PFSK-1 (cell line): ENCODE results near the gene FLRT1.

ENCODE experiments used
- POLR2AphosphoS5 ChIP-seq: IDR thresholded peaks from 2 replicates; pipeline ENCODE4 v1.6.1; 2012; ENCODE audit warnings: low read depth, mild to moderate bottlenecking, control low read depth, low read length, moderate library complexity
- TAF1 ChIP-seq: IDR thresholded peaks from 2 replicates; pipeline ENCODE4 v1.6.1; 2012; ENCODE audit warnings: low read length, control low read depth, borderline replicate concordance; ENCODE audit not compliant: insufficient read depth
- TF ChIP-seq, protein P1 (sequence below), 2 experiments: IDR thresholded peaks; 2 replicates each; pipeline versions ENCODE4 v1.6.1 to v1.8.0; 2011 to 2012; ENCODE audit warnings: low read depth in 2 of 2, low read length in 2 of 2, control low read depth in 1 of 2, inconsistent platforms in 1 of 2, mild to moderate bottlenecking in 1 of 2, moderate library complexity in 1 of 2; ENCODE audit not compliant: insufficient read depth in 1 of 2

DNA sequence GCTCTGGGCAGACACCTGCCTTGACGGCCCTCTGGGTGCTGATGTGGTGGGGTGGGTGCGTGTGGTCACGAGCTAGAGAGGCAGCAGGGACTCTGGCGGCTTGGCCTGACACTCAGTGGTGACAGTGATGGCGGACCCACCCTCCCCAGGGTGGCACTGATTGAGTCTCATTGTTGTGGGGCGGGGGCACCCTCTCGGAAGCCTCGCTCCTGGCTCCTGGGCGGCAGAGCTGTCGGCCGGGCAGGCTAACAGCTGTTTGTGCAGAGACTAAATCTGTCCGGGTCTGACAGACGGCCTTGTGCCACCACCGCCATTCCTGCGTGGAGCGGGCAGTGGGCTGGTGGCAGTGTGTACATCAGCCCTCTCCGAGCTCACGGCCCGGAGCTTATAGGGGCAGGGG, 15.6 kb downstream of the FLRT1 start:
- TF ChIP-seq TAF1 (no peak), POLR2AphosphoS5 (no peak)
- TF ChIP-seq, protein P1, sequence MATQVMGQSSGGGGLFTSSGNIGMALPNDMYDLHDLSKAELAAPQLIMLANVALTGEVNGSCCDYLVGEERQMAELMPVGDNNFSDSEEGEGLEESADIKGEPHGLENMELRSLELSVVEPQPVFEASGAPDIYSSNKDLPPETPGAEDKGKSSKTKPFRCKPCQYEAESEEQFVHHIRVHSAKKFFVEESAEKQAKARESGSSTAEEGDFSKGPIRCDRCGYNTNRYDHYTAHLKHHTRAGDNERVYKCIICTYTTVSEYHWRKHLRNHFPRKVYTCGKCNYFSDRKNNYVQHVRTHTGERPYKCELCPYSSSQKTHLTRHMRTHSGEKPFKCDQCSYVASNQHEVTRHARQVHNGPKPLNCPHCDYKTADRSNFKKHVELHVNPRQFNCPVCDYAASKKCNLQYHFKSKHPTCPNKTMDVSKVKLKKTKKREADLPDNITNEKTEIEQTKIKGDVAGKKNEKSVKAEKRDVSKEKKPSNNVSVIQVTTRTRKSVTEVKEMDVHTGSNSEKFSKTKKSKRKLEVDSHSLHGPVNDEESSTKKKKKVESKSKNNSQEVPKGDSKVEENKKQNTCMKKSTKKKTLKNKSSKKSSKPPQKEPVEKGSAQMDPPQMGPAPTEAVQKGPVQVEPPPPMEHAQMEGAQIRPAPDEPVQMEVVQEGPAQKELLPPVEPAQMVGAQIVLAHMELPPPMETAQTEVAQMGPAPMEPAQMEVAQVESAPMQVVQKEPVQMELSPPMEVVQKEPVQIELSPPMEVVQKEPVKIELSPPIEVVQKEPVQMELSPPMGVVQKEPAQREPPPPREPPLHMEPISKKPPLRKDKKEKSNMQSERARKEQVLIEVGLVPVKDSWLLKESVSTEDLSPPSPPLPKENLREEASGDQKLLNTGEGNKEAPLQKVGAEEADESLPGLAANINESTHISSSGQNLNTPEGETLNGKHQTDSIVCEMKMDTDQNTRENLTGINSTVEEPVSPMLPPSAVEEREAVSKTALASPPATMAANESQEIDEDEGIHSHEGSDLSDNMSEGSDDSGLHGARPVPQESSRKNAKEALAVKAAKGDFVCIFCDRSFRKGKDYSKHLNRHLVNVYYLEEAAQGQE (IDR thresholded peaks at IDR 0.05; ENCODE audit: insufficient read depth in 1 of 2, low read depth in 2 of 2, low read length in 2 of 2) = no peak
